ENCODE measurements around the gene APOBR. TPM values are rescaled to one million over a fixed set of nuclear protein-coding genes. Genes with fewer than 3 reads are reported as not detected.

APOBR gene
- total and polyA plus RNA-seq, 2 of the 13 experiments (the other 11 are each of a cell fraction or from before 2014, with no cell fraction given), result 0.03 TPM; not detected in 1

DNA sequence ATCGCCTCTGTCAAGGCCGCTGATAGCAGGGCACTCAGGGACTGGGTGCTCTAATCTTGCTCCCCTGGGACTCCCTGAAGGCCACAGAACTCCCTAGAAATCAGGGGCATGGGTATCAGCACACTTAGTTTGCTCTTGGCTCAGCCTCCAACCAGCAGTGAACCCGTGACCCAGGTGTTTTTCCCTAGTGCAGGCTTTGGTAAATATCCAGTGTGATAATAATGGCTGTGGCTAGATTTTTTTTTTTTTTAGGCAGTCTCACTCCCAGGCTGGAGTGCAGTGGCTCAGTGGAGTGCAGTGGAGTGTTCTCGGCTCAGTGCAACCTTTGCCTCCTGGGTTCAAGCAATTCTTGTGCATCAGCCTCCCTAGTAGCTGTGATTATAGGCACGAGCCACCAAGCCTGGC lies 34.0 kb downstream of the APOBR start (continued):
- TF ChIP-seq, protein P1, sequence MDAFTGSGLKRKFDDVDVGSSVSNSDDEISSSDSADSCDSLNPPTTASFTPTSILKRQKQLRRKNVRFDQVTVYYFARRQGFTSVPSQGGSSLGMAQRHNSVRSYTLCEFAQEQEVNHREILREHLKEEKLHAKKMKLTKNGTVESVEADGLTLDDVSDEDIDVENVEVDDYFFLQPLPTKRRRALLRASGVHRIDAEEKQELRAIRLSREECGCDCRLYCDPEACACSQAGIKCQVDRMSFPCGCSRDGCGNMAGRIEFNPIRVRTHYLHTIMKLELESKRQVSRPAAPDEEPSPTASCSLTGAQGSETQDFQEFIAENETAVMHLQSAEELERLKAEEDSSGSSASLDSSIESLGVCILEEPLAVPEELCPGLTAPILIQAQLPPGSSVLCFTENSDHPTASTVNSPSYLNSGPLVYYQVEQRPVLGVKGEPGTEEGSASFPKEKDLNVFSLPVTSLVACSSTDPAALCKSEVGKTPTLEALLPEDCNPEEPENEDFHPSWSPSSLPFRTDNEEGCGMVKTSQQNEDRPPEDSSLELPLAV (CRISPR knock-in tag; conservative IDR thresholded peaks at IDR 0.05; ENCODE audit: low read depth), result no peak
- TF ChIP-seq GRHL1 (CRISPR knock-in tag; conservative IDR thresholded peaks at IDR 0.05) (no peak), ZNF773 (CRISPR knock-in tag; IDR thresholded peaks at IDR 0.05; ENCODE audit: borderline replicate concordance) (no peak), HNF4A (CRISPR knock-in tag; IDR thresholded peaks at IDR 0.05) (peak; percentile 62), ELK4 (CRISPR knock-in tag; IDR thresholded peaks at IDR 0.05; ENCODE audit: borderline replicate concordance) (no peak), SAP130 (CRISPR knock-in tag; IDR thresholded peaks at IDR 0.05; ENCODE audit: low read depth) (peak; percentile 46; the same call in 1 of the 2 replicates), SUZ12 (IDR thresholded peaks at IDR 0.05; ENCODE audit: low read depth, low read length) (no peak), GLMP (CRISPR knock-in tag; IDR thresholded peaks at IDR 0.05; ENCODE audit: borderline replicate concordance) (no peak), ZNF224 (CRISPR knock-in tag; IDR thresholded peaks at IDR 0.05) (no peak), ZNF275 (CRISPR knock-in tag; IDR thresholded peaks at IDR 0.05; ENCODE audit: borderline replicate concordance) (no peak), XBP1 (CRISPR knock-in tag; IDR thresholded peaks at IDR 0.05) (no peak), ZNF333 (CRISPR knock-in tag; IDR thresholded peaks at IDR 0.05; ENCODE audit: borderline replicate concordance) (no peak), GFI1 (CRISPR knock-in tag; IDR thresholded peaks at IDR 0.05; ENCODE audit: borderline replicate concordance) (no peak; the same call in 1 of the 2 replicates), ZFP36 (IDR thresholded peaks at IDR 0.05; ENCODE audit: borderline replicate concordance, low read depth, low read length, partially characterized antibody) (no peak), KDM4B (CRISPR knock-in tag; IDR thresholded peaks at IDR 0.05) (no peak), ZNF598 (CRISPR knock-in tag; IDR thresholded peaks at IDR 0.05; ENCODE audit: borderline replicate concordance) (no peak), ZNF720 (CRISPR knock-in tag; IDR thresholded peaks at IDR 0.05) (no peak), ZNF83 (CRISPR knock-in tag; IDR thresholded peaks at IDR 0.05; ENCODE audit: borderline replicate concordance) (no peak), FOXJ3 (CRISPR knock-in tag; IDR thresholded peaks at IDR 0.05; ENCODE audit: borderline replicate concordance) (peak; percentile 71; the same call in 1 of the 2 replicates), PTBP1 (IDR thresholded peaks at IDR 0.05; ENCODE audit: low read depth, low read length, poor library complexity, severe bottlenecking) (no peak), TARDBP (CRISPR knock-in tag; IDR thresholded peaks at IDR 0.05) (peak; percentile 63; the same call in 1 of the 2 replicates), ARNT (IDR thresholded peaks at IDR 0.05) (no peak)
- TF ChIP-seq, protein P2, sequence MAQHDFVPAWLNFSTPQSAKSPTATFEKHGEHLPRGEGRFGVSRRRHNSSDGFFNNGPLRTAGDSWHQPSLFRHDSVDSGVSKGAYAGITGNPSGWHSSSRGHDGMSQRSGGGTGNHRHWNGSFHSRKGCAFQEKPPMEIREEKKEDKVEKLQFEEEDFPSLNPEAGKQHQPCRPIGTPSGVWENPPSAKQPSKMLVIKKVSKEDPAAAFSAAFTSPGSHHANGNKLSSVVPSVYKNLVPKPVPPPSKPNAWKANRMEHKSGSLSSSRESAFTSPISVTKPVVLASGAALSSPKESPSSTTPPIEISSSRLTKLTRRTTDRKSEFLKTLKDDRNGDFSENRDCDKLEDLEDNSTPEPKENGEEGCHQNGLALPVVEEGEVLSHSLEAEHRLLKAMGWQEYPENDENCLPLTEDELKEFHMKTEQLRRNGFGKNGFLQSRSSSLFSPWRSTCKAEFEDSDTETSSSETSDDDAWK (CRISPR knock-in tag; IDR thresholded peaks at IDR 0.05), result no peak

Measured in HepG2 (cell line).